Adrenal gland (tissue), 12 donors: Measurements from ENCODE around the gene TOX2. TPM values are rescaled to one million over a fixed set of nuclear protein-coding genes. Genes with fewer than 3 reads are reported as not detected.

ENCODE experiments used
- DNase-seq, 7 donors: peaks; one replicate each; pipeline ENCODE4 v3.0.0-alpha.2; 2019 to 2020
- H3K27ac ChIP-seq, 5 donors: fragments of 200-600 bp; sonication (generic) in 4 of 5; 1 replicate in 3 of 5; 2 replicates in 2 of 5; pipeline versions ENCODE4 v1.5.1 to v1.8.0; 2016 to 2020; ENCODE audit warnings: mild to moderate bottlenecking in 1 of 5
- H3K27me3 ChIP-seq: fragments of 200-600 bp; 2 replicates; pipeline ENCODE4 v1.8.0; 2021
- H3K36me3 ChIP-seq, 2 donors: fragments of 200-600 bp; replicated peaks in 1 of 2; 1 replicate in 1 of 2; 2 replicates in 1 of 2; pipeline versions ENCODE4 v1.5.1 to v1.8.0; 2018 to 2022
- H3K4me1 ChIP-seq, 2 donors: fragments of 200-600 bp; replicated peaks in 1 of 2; 1 replicate in 1 of 2; 2 replicates in 1 of 2; pipeline versions ENCODE4 v1.5.1 to v1.8.0; 2018 to 2021
- H3K4me3 ChIP-seq, 4 donors: fragments of 200-600 bp; sonication (generic) in 3 of 4; one replicate each; pipeline ENCODE4 v1.5.1; 2016 to 2018
- H3K9me3 ChIP-seq, 3 donors: fragments of 200-600 bp; sonication (generic) in 1 of 3; replicated peaks in 1 of 3; 1 replicate in 2 of 3; 2 replicates in 1 of 3; pipeline versions ENCODE4 v1.5.1 to v1.8.0; 2016 to 2021
- CTCF ChIP-seq, 6 experiments: fragments of 450-650 bp in 4 of 6; fragments of 200-600 bp in 2 of 6; sonication (generic) in 1 of 6; IDR thresholded peaks; 1 replicate in 5 of 6; 2 replicates in 1 of 6; pipeline versions ENCODE4 v1.5.1 to v1.8.0; 2016 to 2021; ENCODE audit warnings: antibody characterized with exemption in 6 of 6, mild to moderate bottlenecking in 2 of 6, moderate library complexity in 1 of 6
- POLR2A ChIP-seq, 2 donors: fragments of 450-650 bp; IDR thresholded peaks; one replicate each; pipeline ENCODE4 v1.6.1; 2017; ENCODE audit warnings: antibody characterized with exemption in 2 of 2, mild to moderate bottlenecking in 2 of 2, moderate library complexity in 1 of 2
- WGBS, 4 donors: extraction: QIAGEN DNeasy Blood & Tissue Kit in 2 of 4; methylation state at CpG; one replicate each; pipeline versions ENCODE4 v1.1.5 to v1.1.7; 2013 to 2017; 5-methylcytosine and 5-hydroxymethylcytosine counted together
- intact Hi-C, 2 donors: fragments of 100-400 bp; cut with DNase I; formaldehyde crosslinking; loops; one replicate each; pipeline versions ENCODE4 v1.14.1 to v1.15.0; 2022 to 2023
- polyA plus RNA-seq, 3 donors: library from polyadenylated mRNA; stranded (reverse); fragments of 200-250 nt in 2 of 3; fragments of 350-450 nt in 1 of 3; fragmentation: Illumina TruSeq in 1 of 3; extraction: RNeasy Lipid Tissue Mini Kit (QIAGEN cat#74804) in 1 of 3; gene quantifications; one replicate each; pipeline ENCODE4 v1.2.3, GENCODE V29; 2013 to 2014
- total RNA-seq, 9 donors: library from RNA; depleted of rRNA in 4 of 9; stranded (reverse); fragments of >200 nt in 4 of 9; fragments of 120-200 nt in 1 of 9; fragmentation: NEBNext Ultra II Directional in 1 of 9; extraction: Animal tissue kit (Norgen Biotek cat#: 25700) in 1 of 9; gene quantifications; one replicate each; pipeline versions ENCODE4 v1.1.0 to v1.2.4, GENCODE V29; 2013 to 2023
- donor health status: healthy with polysubstance abuse.
- donor health status: Bipolar disorder and iron deficiency.
- donor health status: DM: yes; HTN: yes; CAD: no.
- donor health status: DM: no; HTN: no; CAD: no.
- donor health status: DM: no; HTN: no; CAD: no.
- donor health status: DM: yes; HTN: yes; CAD: no.

The TOX2 gene
- total and polyA plus RNA-seq, 12 donors: 0.33 to 7.6 (median 2.8) TPM

DNA sequence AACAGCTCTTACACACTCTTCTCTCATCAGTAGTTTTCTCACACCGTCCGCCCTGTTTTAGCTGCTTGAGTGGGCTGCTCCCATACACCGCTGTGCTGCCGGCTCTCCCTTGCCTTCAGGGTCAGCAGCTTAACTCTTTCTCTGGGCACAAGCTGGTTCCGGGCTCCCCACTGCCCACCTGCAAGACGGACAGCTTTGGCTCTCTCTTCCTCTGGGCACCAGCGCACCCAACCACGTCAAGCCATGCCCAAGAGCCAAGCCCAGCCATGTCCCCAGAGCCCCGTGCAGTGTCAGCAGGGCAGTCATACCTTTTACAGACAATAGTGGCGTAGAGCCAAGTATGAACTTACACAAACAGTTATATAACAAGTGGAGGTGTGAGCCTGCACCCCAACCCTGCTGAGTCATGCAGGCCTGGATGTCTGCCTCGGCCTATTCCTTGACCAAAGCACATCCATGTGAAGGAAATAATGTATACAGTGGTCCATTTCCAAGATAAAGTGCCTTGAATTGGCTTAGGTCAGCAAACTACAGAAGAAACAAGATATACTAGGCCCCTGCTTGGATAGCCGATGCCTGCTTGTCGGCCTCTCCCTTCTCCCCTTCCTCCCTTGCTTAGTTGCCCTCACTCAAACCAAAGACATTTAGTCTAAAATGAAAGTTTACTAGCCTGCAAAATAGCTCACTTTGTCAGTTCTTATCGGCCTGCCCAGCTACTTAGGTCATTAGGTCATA is 183.0 kb downstream of the TOX2 start:
- Histone ChIP-seq H3K4me1 (no peaks in the 10 kb centered on the region), H3K27me3 (peaks cover 3% of the 10 kb centered on the region), H3K4me3 (no peak overlapping the region), H3K9me3 (no peaks in the 10 kb centered on the region), H3K36me3 (no peaks in the 10 kb centered on the region), H3K27ac (no peak overlapping the region)
- 71 to 77% (median 74%) methylated on average over 10 to 14 of the region's 14 CpGs for WGBS, 4 donors
- intact Hi-C loops: no loop called here
- no peak for TF ChIP-seq POLR2A (IDR thresholded peaks at IDR 0.05)
- TF ChIP-seq CTCF (IDR thresholded peaks at IDR 0.05): no peak
- DNase-seq: no peak

DNA sequence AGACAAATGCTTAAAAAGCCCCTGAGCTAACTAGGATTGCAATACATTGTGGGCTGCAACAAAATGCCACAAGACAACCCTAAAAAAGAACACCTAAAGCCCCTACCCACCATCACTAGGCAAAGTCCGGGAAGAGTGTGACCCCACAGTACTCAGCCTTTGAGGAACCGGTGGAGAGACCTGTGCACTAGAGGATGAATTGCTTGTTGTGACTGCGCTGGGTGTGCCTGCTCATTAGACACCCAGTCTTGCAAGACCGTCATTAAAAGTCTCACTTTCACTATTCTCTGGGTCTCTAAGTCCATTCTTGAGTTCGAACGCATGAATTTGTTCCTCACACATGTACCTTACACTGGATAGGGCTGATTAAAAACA is 183.6 kb downstream of the TOX2 start:
- H3K27me3 ChIP-seq: peaks cover 3% of the 10 kb centered on the region
- no peak overlapping the region for H3K4me3 ChIP-seq
- H3K4me1 ChIP-seq: no peaks in the 10 kb centered on the region
- no peaks in the 10 kb centered on the region for H3K9me3 ChIP-seq
- intact Hi-C loops: no loop called here
- TF ChIP-seq CTCF (IDR thresholded peaks at IDR 0.05) (no peak), POLR2A (IDR thresholded peaks at IDR 0.05) (no peak)
- DNase-seq: no peak
- no peaks in the 10 kb centered on the region for H3K36me3 ChIP-seq
- no peak overlapping the region for H3K27ac ChIP-seq
- WGBS, 4 donors: 86 to 90% (median 88%) methylated on average over 6 of the region's 6 CpGs

DNA sequence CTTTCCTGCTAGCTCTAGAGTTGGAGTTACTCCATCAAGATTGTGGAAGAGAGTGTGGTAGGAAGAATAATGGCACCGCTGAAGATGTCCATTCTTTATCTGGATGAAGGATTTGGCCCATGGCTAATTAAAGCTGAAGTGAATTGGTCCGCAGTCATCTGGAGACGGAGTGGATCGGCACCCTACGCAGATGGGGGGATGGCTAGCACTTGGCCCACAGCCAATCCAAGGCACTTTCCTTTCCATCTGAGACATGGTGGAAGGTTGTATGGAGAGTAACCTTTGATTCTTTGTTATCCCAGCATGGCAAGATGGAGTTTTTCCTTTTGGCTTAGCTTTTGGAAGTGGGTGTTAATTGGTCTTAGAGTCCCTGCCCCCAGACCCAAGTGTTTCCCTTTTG is 184.0 kb downstream of the TOX2 start:
- no peaks in the 10 kb centered on the region for H3K4me1 ChIP-seq
- H3K27ac ChIP-seq: no peak overlapping the region
- no peaks in the 10 kb centered on the region for H3K9me3 ChIP-seq
- no peak for DNase-seq
- H3K27me3 ChIP-seq: peaks cover 3% of the 10 kb centered on the region
- H3K36me3 ChIP-seq: no peaks in the 10 kb centered on the region
- TF ChIP-seq POLR2A (IDR thresholded peaks at IDR 0.05) (no peak), CTCF (IDR thresholded peaks at IDR 0.05) (no peak)
- H3K4me3 ChIP-seq: no peak overlapping the region
- 83 to 94% (median 90%) methylated on average over 5 of the region's 5 CpGs for WGBS, 4 donors
- intact Hi-C loops: no loop called here

GRCh38 chr20:44099832-44100231 is 185.2 kb downstream of the TOX2 start:
- H3K36me3 ChIP-seq: no peaks in the 10 kb centered on the region
- no peak for DNase-seq
- 58 to 70% (median 64%) methylated on average over 7 of the region's 7 CpGs for WGBS, 4 donors
- H3K27ac ChIP-seq: no peak overlapping the region
- no peaks in the 10 kb centered on the region for H3K4me1 ChIP-seq
- no peak overlapping the region for H3K4me3 ChIP-seq
- H3K27me3 ChIP-seq: no peaks in the 10 kb centered on the region
- no peaks in the 10 kb centered on the region for H3K9me3 ChIP-seq
- TF ChIP-seq CTCF (IDR thresholded peaks at IDR 0.05) (no peak), POLR2A (IDR thresholded peaks at IDR 0.05) (no peak)
- intact Hi-C loops: no loop called here
